HG03045 (cell line): ENCODE data around the gene PECR.
"Not testable (repeated sequence)": the region's sequence is repeated elsewhere in the genome, so short reads cannot be mapped to it uniquely, and the experiment has no call there.

Experiments used
- ATAC-seq: cut with Tn5 transposase; IDR thresholded peaks from one replicate; pipeline ENCODE4 v1.9.1; 2021; ENCODE audit warnings: mild to moderate bottlenecking, moderate library complexity; ENCODE audit not compliant: unreplicated experiment

Gene PECR

GRCh38 chr2:216031960-216032689 is 49.5 kb downstream of the PECR start:
- ATAC-seq = peak; percentile 76

DNA sequence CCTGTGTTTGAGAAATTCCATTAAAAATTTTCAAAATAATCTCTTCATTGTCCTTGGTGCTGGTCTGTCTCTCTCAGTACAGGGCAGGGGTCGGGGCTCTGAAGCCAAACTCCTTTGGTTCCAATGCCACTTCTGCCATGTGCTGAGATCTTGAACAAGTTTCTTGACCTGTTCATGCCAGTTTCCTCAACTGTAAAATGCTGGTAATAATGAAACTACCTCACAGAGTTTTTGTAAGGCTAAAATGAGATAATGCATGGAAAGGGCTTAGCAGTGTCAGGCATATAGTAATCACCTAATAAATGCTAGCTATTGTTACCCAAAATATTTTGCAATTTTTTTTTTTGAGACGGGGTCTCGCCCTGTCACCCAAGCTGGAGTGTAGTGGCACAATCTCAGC is 51.4 kb downstream of the PECR start:
- no peak for ATAC-seq

DNA sequence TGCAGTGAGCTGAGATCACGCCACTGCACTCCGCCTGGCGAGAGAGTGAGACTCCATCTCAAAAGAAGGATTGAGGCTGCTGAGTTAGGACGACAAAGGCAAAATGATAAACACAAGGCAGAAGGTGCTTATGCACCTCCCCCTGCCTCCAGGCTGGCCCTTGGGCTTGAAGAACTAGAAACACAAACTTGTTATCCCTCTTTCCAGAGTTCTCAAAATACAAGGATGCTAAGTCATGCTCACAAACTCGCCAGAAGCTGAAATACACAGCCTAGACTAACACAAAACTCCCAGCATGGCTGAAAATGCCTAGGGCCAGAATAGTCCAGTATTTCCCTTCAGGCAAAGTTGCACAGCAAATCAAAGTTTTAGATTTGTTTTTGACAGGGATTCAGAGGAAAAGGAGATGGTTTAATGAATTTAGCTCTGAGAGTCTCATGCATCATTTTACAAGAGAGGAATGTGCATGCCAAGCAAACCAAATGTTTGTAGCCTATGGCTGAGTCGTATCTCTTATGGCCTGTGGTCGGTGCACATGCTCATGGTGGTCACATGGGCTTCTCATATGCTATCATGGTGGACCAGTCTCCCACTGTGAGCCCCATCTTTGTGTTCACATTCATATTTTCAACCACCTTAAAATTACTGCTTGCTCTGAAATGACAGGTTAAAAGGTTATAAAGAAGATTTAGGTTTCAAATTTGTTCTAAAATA is 52.0 kb downstream of the PECR start:
- no peak for ATAC-seq

- ATAC-seq = no peak
Observed at GRCh38 chr2:216024779-216025336, 56.8 kb downstream of the PECR start.

- peak; percentile 77 for ATAC-seq
Observed at GRCh38 chr2:216023055-216023648, 58.5 kb downstream of the PECR start.

GRCh38 chr2:216021768-216022565 is 59.6 kb downstream of the PECR start:
- no peak for ATAC-seq

GRCh38 chr2:216018709-216019108 is 62.9 kb downstream of the PECR start:
- ATAC-seq = no peak

- ATAC-seq = peak; percentile 41
Observed at GRCh38 chr2:216017365-216017764, 64.2 kb downstream of the PECR start.

DNA sequence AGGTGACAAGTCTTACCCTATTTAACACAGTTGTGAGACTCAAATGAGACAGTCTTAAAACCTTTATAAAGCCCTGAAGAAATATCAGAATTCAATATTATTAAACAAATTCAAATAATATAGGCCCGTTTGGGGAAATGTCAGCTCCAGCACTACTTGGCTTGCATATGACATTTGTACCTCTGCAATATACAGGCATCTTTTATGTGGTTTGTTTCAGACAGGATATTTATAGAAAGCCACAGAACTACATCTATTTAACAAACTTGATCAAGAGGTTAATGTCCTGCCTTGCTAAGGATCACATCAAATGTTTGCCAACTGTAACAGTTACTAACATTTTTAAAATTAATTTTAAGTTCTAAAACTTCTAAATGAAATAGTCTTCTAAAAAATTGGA is 65.0 kb downstream of the PECR start:
- no peak for ATAC-seq

DNA sequence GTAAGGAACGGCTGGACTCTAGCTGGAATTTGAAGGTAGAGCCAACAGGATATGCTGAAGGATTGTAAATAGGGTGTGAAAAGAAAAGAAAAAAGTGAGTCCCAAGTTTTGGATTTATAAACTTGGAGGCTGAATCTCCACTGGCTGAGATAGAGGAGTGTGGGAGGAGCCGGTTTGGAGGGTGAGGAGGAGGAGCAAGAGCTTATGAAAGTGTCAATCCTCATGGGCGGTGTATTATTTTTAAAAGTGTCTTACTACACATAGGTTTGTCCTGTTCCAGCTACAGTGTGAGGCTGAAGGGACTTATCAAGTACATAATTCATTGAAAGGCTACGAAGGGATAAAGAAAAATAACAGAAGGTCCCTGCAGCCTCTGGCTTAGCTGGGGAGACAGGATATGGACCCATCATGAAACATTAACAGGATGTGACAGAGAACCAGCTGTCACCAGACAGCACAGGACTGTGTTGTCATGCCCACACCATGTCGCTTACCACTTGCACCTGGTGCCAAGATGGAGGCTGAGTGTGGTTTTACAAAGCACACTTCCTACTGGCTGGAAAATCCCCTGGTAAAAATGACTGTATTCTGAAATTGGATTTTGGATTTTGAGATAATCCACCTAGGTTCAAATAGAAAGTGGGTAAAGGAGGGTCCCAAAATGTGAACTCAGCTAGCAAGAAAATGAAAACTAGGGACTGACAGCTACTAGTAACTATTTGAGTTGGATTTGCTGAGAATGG is 65.7 kb downstream of the PECR start:
- ATAC-seq = peak; percentile 79

GRCh38 chr2:216014986-216015385 is 66.6 kb downstream of the PECR start:
- no peak for ATAC-seq

GRCh38 chr2:216014006-216014405 is 67.6 kb downstream of the PECR start:
- ATAC-seq = no peak

GRCh38 chr2:216013080-216013909 is 68.3 kb downstream of the PECR start, which contains the start of gene MREG:
MREG (minus strand) TSS chr2:216013551; CDS start chr2:216013327, 224 bp downstream.
- ATAC-seq = peak; percentile 48

DNA sequence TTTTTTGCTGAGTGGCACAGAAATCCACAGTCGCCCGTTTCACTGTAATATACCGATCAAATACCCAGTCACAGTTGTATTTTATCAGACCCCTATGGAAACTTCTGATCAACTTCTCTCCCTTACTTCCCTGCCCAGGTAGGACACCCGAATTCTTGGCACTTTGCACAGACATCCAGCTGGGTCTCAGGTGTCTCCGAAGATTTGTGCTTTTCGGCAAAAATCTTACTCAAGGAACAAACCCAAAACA is 68.9 kb downstream of the PECR start:
- no peak for ATAC-seq

- ATAC-seq = no peak
Observed at GRCh38 chr2:216012133-216012829, 69.3 kb downstream of the PECR start.

GRCh38 chr2:216009215-216009614 is 72.4 kb downstream of the PECR start:
- ATAC-seq = not testable (repeated sequence)

DNA sequence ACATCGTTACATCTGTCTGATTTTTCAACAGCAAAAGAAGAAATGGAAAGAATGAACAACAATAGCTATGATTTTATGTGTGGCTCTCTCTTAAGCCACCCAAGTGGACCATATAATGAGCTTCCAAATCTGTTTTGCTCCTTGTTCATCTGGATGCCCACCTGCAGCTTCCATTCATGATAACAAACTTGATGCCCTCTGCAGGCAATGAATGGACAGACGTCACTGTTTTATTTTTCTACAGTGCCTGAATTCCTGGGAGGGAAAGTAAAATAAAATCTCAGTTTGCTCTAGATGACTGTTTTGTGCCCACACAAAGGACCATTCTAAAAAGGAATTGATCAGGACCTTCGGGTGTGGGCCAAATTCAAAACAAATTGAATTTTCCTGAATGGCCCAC is 73.2 kb downstream of the PECR start:
- no peak for ATAC-seq

GRCh38 chr2:216006164-216006663 is 75.4 kb downstream of the PECR start:
- peak; percentile 44 for ATAC-seq
